ENCODE measurements around the gene SETD6.

SETD6 gene

DNA sequence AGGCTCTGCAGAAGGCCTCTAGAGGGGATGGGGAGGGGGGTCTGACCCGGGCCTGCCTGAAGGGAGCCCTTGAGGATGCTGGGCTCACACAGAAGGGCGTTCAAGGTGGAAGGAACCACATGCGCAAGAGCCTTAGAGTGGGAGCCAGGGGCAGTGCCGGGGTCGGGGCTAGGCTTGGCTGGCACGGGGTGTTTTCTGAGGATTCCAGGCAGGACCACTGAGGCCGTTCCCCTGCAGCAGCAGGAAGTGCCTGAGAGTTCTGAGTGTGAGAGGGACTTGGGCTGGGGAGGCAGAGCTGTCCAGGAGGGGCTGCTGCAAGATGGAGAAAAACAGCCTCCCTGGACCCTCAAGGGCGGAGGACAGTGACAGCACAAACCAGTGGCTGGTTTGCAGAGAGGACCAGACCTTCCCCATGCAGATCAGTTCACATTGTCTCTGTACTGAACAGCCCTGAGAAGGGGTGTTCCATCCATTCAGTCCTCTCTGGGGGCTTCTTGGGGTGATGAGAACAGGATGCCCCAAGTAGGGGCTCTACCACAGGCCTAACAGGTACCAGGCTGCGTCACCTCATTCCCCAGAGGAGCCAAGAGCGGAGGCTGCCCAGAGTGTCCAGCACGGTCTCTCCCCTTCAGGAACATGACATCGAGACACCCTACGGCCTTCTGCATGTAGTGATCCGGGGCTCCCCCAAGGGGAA is 12.0 kb upstream of the SETD6 start:
- Histone ChIP-seq H3K27me3 (peaks cover 62% of the 10 kb centered on the region), H3K4me3 (ENCODE audit: low read depth in 1 of 2, low read length in 1 of 2) (no peak overlapping the region)
- TF ChIP-seq, protein P1, sequence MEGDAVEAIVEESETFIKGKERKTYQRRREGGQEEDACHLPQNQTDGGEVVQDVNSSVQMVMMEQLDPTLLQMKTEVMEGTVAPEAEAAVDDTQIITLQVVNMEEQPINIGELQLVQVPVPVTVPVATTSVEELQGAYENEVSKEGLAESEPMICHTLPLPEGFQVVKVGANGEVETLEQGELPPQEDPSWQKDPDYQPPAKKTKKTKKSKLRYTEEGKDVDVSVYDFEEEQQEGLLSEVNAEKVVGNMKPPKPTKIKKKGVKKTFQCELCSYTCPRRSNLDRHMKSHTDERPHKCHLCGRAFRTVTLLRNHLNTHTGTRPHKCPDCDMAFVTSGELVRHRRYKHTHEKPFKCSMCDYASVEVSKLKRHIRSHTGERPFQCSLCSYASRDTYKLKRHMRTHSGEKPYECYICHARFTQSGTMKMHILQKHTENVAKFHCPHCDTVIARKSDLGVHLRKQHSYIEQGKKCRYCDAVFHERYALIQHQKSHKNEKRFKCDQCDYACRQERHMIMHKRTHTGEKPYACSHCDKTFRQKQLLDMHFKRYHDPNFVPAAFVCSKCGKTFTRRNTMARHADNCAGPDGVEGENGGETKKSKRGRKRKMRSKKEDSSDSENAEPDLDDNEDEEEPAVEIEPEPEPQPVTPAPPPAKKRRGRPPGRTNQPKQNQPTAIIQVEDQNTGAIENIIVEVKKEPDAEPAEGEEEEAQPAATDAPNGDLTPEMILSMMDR (IDR thresholded peaks at IDR 0.05) = no peak

DNA sequence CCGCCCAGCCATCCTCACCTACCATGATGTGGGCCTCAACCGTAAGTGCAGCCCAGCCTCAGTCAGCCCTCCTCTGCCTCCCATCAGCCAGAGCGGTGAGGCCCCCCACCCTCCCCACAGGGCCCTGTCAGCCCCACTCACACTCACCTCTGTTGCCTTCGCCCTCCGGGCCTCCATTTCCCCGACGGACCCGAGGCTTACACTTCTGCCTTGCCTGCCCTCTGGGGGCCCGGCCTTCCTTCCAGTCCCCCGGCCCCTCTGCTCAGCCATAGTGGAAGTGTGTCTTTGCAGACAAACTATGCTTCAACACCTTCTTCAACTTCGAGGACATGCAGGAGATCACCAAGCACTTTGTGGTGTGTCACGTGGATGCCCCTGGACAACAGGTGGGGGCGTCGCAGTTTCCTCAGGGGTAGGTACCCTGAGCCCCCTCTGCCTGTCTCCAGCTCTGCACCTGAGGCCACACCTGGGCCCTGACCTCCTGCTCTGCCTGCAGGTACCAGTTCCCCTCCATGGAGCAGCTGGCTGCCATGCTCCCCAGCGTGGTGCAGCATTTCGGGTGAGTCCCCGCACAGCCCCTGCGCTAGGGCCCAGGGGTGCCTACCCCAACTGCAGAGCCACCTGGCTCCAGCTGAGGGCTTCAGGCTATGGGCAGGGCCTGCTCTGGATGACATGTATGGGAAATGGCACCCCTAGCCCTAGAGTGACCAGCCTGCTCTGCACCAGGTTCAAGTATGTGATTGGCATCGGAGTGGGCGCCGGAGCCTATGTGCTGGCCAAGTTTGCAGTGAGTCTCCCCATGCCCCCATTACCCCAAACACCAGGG is 11.2 kb upstream of the SETD6 start:
- no peaks in the 10 kb centered on the region for H3K36me3 ChIP-seq
- peaks cover 4 to 6% of the 10 kb centered on the region in 2 experiments for H3K4me1 ChIP-seq (ENCODE audit: control insufficient read depth in 1 of 2, insufficient read depth in 1 of 2, low read depth in 1 of 2, low read length in 1 of 2)
- H3K27ac ChIP-seq = no peak overlapping the region
- H3K4me3 ChIP-seq (ENCODE audit: low read depth in 1 of 2, low read length in 1 of 2) = no peak overlapping the region
- peaks cover 54% of the 10 kb centered on the region for H3K27me3 ChIP-seq
- TF ChIP-seq, protein P1 (IDR thresholded peaks at IDR 0.05) = no peak
- no peaks in the 10 kb centered on the region for H3K9me3 ChIP-seq

More for the DNA sequence above, 12.0 kb upstream of the SETD6 start:
- H3K36me3 ChIP-seq = no peaks in the 10 kb centered on the region
- peaks cover 4 to 6% of the 10 kb centered on the region in 2 experiments for H3K4me1 ChIP-seq (ENCODE audit: control insufficient read depth in 1 of 2, insufficient read depth in 1 of 2, low read depth in 1 of 2, low read length in 1 of 2)
- H3K9me3 ChIP-seq = no peaks in the 10 kb centered on the region
- no peak overlapping the region for H3K27ac ChIP-seq

DNA sequence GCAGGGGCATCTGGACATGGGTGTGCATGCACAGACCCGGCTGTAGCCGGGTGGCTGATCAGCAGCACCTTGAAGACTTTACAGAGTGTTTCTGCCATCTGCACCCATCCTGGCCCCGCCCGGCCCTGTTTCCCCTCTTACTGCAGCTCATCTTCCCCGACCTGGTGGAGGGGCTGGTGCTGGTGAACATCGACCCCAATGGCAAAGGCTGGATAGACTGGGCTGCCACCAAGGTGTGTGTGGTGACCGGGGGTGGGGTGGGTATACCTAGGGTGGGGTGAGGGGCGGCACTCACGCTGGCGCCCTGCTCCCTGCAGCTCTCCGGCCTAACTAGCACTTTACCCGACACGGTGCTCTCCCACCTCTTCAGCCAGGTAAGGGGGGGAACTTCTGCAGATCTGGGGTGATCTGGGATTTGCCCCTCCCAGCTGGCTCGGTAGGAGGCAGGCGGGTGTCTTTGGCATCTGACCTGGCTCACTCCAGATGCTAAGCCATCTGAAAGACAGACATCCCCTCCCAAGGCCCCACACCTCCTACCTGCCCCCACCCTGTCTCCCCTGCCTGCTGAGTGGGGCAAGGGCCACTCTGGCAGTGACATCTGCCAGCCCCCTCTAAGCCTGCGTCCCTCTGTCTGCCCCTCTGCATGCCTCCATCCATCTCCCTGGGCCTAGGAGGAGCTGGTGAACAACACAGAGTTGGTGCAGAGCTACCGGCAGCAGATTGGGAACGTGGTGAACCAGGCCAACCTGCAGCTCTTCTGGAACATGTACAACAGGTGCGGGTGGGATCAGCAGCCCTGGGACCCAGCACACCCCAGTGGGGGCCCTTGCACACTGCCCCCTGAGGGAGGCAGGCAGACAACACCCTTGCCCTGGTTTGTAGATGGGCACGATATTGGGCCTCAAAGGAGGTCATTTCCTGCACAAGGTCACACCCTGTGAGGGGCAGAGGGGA is 8.8 kb upstream of the SETD6 start:
- Histone ChIP-seq H3K4me1 (ENCODE audit: control insufficient read depth in 1 of 2, insufficient read depth in 1 of 2, low read depth in 1 of 2, low read length in 1 of 2) (peaks cover 0 to 1% of the 10 kb centered on the region in 2 experiments), H3K27me3 (peaks cover 30% of the 10 kb centered on the region), H3K36me3 (no peaks in the 10 kb centered on the region), H3K4me3 (ENCODE audit: low read depth in 1 of 2, low read length in 1 of 2) (no peak overlapping the region), H3K27ac (no peak overlapping the region), H3K9me3 (no peaks in the 10 kb centered on the region)
- TF ChIP-seq, protein P1 (IDR thresholded peaks at IDR 0.05) = no peak

DNA sequence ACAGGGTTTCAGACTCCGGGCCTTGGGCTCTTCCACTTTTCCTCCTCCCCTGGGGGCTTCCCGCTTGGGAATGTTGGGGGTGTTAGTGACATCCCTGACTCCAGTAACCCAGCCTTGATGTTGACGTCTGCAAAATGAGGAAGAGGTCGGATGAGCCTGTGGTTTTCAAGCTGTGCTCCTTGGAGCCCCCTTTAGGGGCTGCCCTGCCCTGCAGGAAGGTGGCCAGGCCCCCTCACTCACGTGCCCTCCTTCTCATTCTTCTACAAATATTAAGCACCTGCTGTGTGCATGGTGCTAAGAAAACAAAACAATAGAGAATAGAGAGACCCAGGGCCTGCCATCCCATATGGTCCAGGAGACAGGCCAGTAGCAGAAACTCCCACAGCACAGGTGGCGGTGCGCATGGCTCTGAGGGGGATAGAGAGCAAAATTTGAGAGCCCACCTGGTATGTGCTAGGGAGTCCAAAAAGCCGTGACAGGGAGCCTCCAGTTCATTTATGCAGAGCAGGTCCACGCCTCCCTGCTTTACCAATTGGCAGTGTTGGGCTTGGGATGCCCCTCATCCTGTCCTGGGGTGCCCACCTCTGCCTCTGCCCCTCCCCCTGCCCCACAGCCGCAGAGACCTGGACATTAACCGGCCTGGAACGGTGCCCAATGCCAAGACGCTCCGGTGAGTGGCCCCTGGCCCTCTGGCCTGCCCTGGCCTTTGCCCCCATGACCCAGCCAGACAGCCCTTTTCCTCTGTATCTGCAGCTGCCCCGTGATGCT is 7.9 kb upstream of the SETD6 start:
- Histone ChIP-seq H3K36me3 (no peaks in the 10 kb centered on the region), H3K9me3 (no peaks in the 10 kb centered on the region), H3K4me1 (ENCODE audit: control insufficient read depth in 1 of 2, insufficient read depth in 1 of 2, low read depth in 1 of 2, low read length in 1 of 2) (no peaks in the 10 kb centered on the region), H3K4me3 (ENCODE audit: low read depth in 1 of 2, low read length in 1 of 2) (no peak overlapping the region), H3K27ac (no peak overlapping the region), H3K27me3 (peaks cover 21% of the 10 kb centered on the region)
- TF ChIP-seq, protein P1 (IDR thresholded peaks at IDR 0.05) = no peak

Measured in neutrophil (primary cell).